A549 (cell line): Measurements from ENCODE around the gene CRB1.

Experiments used
- CEBPB ChIP-seq, 2 experiments: fragments of >200 bp in 1 of 2; sonication (Bioruptor Twin) in 1 of 2; formaldehyde crosslinking in 1 of 2; IDR thresholded peaks; 2 replicates each; pipeline ENCODE4 v1.6.1; 2012 to 2016
- CTCF ChIP-seq: fragments of >200 bp; sonication (Bioruptor Twin); formaldehyde crosslinking; IDR thresholded peaks from 3 replicates; pipeline ENCODE4 v1.5.1; 2016
- EP300 ChIP-seq, 2 experiments: fragments of >200 bp; sonication (Bioruptor Twin); formaldehyde crosslinking; IDR thresholded peaks; 2 replicates in 1 of 2; 3 replicates in 1 of 2; pipeline ENCODE4 v1.6.1; 2016 to 2017
- ESRRA ChIP-seq: fragments of 150-350 bp; IDR thresholded peaks from 2 replicates; pipeline ENCODE4 v1.6.1; 2014; ENCODE audit warnings: mild to moderate bottlenecking, low read length, borderline replicate concordance
- MAFK ChIP-seq: fragments of 450-650 bp; IDR thresholded peaks from 2 replicates; pipeline ENCODE4 v1.6.1; 2014; ENCODE audit not compliant: partially characterized antibody
- MAZ ChIP-seq: fragments of 150-350 bp; IDR thresholded peaks from 2 replicates; pipeline ENCODE4 v1.6.1; 2014; ENCODE audit warnings: antibody characterized with exemption, low read depth, low read length, borderline replicate concordance
- POLR2A ChIP-seq: IDR thresholded peaks from 2 replicates; pipeline ENCODE4 v1.6.1; 2012; ENCODE audit warnings: mild to moderate bottlenecking, low read length
- POLR2AphosphoS2 ChIP-seq: conservative IDR thresholded peaks from 2 replicates; pipeline ENCODE4 v1.6.1; 2012; ENCODE audit warnings: low read length, improper control_type of control experiment, inconsistent platforms
- REST ChIP-seq: fragments of 200-600 bp; sonication (generic); IDR thresholded peaks from 2 replicates; pipeline ENCODE4 v1.6.1; 2016; ENCODE audit warnings: antibody characterized with exemption, mild to moderate bottlenecking, moderate library complexity
- SMC3 ChIP-seq: fragments of >200 bp; sonication (Bioruptor Twin); formaldehyde crosslinking; IDR thresholded peaks from 3 replicates; pipeline ENCODE4 v1.6.1; 2018; ENCODE audit warnings: inconsistent platforms
- TF ChIP-seq, protein P1 (sequence below): IDR thresholded peaks from 2 replicates; pipeline ENCODE4 v1.6.1; 2012
- TF ChIP-seq, protein P2 (sequence below): IDR thresholded peaks from 2 replicates; pipeline ENCODE4 v1.6.1; 2012

- no peak for TF ChIP-seq REST
- no peak for TF ChIP-seq POLR2AphosphoS2
- TF ChIP-seq, protein P1, sequence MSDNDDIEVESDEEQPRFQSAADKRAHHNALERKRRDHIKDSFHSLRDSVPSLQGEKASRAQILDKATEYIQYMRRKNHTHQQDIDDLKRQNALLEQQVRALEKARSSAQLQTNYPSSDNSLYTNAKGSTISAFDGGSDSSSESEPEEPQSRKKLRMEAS, result no peak
- no peak for TF ChIP-seq CTCF
- TF ChIP-seq MAFK, result no peak
- TF ChIP-seq MAZ, result no peak
- TF ChIP-seq CEBPB (IDR thresholded peaks at IDR 0.05), result no peak
- no peak for TF ChIP-seq EP300 (IDR thresholded peaks at IDR 0.05)
- no peak for TF ChIP-seq SMC3
- no peak for TF ChIP-seq POLR2A
- no peak for TF ChIP-seq ESRRA
- TF ChIP-seq, protein P2, sequence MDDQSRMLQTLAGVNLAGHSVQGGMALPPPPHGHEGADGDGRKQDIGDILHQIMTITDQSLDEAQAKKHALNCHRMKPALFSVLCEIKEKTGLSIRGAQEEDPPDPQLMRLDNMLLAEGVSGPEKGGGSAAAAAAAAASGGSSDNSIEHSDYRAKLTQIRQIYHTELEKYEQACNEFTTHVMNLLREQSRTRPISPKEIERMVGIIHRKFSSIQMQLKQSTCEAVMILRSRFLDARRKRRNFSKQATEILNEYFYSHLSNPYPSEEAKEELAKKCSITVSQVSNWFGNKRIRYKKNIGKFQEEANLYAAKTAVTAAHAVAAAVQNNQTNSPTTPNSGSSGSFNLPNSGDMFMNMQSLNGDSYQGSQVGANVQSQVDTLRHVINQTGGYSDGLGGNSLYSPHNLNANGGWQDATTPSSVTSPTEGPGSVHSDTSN, result no peak
Observed at GRCh38 chr1:197374428-197374827, 106.4 kb downstream of the CRB1 start.
